GM20000 (cell line): ENCODE results near the gene IL3.

Experiments used
- DNase-seq: peaks from one replicate; pipeline ENCODE4 v3.0.0; 2012; ENCODE audit warnings: low spot score
- TF ChIP-seq, protein P1 (sequence below): IDR thresholded peaks from 2 replicates; pipeline ENCODE4 v1.5.1; 2012; ENCODE audit warnings: mild to moderate bottlenecking, control low read depth; ENCODE audit errors: extremely low read depth, missing control alignments

Gene IL3

DNA sequence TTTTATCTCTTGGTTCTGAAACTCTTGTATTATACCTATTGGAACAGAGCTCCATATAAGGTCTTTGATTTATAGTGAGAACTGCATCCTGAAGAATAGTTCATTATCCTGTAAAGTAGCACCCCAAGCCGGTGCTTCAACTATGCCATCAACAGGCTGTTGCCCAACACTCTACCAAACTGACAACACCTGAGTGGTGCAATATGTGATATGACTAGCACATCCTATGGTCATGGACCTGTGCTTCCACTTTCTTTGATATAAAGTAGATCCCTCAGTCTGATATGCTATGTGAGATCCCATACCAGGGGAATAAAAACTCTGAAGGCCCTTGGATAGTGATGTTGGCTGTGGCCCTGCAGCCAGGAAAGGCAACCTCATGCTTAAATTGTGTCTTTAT lies 28.9 kb downstream of the IL3 start:
- TF ChIP-seq, protein P1, sequence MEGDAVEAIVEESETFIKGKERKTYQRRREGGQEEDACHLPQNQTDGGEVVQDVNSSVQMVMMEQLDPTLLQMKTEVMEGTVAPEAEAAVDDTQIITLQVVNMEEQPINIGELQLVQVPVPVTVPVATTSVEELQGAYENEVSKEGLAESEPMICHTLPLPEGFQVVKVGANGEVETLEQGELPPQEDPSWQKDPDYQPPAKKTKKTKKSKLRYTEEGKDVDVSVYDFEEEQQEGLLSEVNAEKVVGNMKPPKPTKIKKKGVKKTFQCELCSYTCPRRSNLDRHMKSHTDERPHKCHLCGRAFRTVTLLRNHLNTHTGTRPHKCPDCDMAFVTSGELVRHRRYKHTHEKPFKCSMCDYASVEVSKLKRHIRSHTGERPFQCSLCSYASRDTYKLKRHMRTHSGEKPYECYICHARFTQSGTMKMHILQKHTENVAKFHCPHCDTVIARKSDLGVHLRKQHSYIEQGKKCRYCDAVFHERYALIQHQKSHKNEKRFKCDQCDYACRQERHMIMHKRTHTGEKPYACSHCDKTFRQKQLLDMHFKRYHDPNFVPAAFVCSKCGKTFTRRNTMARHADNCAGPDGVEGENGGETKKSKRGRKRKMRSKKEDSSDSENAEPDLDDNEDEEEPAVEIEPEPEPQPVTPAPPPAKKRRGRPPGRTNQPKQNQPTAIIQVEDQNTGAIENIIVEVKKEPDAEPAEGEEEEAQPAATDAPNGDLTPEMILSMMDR, result no peak
- DNase-seq, result no peak

DNA sequence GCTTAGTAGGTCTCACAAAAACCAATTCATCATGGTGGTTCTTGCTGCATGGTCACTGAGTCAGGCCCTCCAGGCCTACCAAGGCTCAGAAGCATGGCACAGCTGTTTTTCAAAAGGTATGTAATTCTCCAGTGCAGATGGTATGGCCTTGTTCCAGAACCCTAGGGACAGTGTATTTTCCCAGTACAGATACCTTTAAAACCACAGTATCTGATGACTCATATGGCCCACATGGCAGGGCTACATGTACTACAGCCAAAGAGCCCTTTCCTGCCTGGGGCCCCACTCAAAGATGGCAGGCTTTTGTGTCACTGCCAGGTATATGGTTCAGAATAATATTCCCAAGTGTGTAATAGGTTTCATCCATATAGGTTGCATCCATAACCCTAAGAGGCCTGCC lies 29.7 kb downstream of the IL3 start:
- DNase-seq, result no peak
- TF ChIP-seq, protein P1, result no peak

DNA sequence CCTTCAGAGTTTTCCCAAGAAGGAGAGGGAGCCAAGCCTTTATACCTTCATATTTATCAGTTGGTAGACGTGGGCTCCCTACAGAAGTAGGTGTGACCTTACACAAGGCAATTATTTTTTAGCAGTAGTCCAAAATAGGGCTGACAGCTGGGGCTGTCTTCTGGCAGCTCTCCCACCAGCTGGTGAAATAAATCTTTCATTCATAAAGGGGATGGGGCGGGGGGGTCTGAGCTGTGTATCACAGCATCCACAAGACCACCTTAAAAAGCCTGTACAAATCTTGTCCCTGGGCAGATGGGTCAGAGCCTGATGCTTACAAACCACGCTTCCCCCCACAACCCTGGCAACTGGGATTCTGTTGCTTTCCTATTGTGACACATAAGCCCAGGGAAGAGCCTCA lies 32.8 kb downstream of the IL3 start:
- TF ChIP-seq, protein P1, result no peak
- no peak for DNase-seq

DNA sequence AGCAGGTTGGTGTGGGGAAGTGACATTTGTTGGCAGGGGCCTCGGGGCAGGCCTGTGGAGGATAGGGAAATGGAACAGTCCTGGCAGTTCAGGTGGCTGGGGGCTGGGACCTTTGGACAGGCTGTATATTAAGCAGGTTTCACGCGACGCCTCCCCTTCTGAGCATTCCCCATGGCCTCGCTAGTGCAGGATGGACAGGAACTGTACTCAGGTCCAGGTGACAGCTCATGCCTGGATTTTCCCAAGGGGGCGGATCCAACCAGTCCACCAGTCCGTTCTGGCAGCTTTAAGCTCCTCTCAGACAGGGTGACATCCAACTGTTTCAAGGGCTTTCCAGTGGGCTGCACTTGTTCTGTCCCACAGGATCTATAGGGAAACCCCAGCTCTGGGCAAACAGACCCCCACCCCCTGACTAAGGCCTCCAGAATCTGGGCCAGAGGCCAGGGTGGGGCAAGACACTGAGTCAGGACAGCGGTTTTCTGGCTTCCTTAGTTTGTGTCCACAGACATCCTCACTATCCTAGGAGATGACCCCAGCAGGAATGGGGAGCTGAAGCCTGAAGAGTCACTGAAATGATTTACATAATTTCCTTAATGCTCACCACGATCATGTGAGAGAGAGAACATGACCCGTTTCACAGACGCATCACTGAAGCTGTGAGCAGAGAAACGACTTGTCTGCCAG lies 34.1 kb downstream of the IL3 start:
- TF ChIP-seq, protein P1, result no peak
- DNase-seq, result no peak

DNA sequence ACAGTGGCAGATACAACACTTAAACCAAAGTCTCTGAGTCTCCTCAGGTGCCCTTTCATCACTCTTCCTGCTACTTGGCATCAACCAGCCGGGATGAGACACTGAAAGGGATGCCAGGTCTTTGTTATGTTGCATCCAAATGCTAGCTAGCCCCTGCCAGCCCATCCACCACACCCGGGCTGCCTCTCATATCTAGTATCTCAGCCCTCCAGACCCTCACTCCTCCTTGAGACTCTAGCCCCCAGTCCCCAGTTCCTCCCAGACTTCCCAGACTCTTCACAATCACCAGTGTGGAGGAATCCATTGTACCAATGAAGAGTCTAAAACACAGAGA lies 34.6 kb downstream of the IL3 start:
- no peak for DNase-seq
- TF ChIP-seq, protein P1, result no peak

DNA sequence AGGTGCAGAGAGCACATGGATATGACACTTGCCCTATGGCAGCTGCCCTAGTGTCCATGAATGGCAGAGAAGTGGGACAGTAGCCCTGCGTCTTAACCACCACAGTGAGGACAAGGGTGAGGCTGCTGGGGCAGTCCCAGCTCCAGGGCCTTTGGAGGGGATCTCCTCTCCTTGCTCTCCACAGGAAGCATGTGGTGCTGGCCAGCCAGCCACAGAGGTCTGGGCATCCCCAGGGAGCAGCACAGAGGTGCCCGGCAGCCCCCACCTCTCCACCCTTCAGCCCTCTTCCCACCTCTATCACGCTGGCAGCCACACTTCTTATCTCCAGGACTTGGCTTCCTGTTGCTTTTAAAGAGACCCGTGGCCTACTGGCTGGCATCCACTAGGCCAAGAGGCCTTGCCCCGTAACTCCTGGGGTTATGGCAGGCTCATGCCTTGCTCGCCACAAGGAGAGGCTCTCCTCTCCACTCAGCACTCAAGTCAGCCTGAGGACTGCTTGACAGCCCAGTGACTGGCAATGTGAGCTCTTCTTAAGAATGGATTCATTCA lies 35.0 kb downstream of the IL3 start:
- DNase-seq, result no peak
- TF ChIP-seq, protein P1, result no peak

DNA sequence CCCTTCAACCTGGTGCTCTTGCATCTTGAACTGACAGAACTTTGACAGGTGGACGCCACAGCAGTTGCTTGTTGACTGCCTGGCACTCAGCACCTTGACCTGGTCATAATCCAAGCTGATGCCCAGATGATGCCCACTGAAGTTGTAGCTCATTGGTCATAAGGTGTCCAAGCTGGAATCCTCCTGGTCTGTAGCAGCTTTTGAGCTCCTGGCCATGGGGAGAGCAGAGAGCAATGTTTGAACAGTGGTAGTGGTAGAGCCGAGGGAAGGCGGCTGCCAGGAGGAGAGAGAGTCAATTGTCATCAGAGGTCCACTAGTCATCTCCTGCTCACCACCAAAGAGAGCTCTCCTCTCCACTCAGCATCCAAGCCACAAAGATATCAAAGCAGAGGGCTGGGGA lies 36.4 kb downstream of the IL3 start:
- TF ChIP-seq, protein P1, result no peak
- no peak for DNase-seq
